KOPT-K1 (cell line): Measurements from ENCODE around the gene SPDYE2.
"Not testable (repeated sequence)": the region's sequence is repeated elsewhere in the genome, so short reads cannot be mapped to it uniquely, and the experiment has no call there.

Source experiments
- H3K27ac ChIP-seq: fragments of 200-600 bp; sonication (generic); 2 replicates; pipeline ENCODE4 v1.5.1; 2016; ENCODE audit warnings: antibody characterized with exemption, mild to moderate bottlenecking, low read depth, low read length; ENCODE audit not compliant: poor library complexity, severe bottlenecking
- H3K36me3 ChIP-seq: fragments of 200-600 bp; sonication (generic); 2 replicates; pipeline ENCODE4 v1.5.1; 2017; ENCODE audit warnings: antibody characterized with exemption, mild to moderate bottlenecking, low read length, moderate library complexity; ENCODE audit not compliant: insufficient read depth
- H3K9me3 ChIP-seq: fragments of 200-600 bp; sonication (generic); 2 replicates; pipeline ENCODE4 v1.5.1; 2017; ENCODE audit warnings: antibody characterized with exemption, low read length, mild to moderate bottlenecking; ENCODE audit not compliant: insufficient read depth, poor library complexity, severe bottlenecking

Gene SPDYE2

DNA sequence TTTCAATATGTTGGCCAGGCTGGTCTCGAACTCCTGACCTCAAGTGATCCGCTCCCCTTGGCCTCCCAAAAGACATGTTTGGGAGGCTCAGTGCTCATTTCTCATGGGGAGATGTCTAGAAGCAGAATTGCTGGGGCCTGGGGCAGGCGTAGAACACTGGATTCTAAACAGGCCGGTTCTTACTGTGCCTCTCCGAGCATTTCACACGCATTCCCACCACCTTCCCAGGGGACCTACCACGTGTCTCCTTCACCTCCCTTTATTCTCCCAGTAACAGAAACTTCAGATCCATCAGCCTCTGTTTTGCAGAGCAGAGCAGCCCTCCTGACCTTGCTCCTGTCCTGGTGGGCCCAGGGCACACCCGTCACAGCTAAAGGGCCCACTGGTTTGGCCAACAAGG lies 23.8 kb upstream of the SPDYE2 start:
- not testable (repeated sequence) for H3K36me3 ChIP-seq, H3K9me3 ChIP-seq

DNA sequence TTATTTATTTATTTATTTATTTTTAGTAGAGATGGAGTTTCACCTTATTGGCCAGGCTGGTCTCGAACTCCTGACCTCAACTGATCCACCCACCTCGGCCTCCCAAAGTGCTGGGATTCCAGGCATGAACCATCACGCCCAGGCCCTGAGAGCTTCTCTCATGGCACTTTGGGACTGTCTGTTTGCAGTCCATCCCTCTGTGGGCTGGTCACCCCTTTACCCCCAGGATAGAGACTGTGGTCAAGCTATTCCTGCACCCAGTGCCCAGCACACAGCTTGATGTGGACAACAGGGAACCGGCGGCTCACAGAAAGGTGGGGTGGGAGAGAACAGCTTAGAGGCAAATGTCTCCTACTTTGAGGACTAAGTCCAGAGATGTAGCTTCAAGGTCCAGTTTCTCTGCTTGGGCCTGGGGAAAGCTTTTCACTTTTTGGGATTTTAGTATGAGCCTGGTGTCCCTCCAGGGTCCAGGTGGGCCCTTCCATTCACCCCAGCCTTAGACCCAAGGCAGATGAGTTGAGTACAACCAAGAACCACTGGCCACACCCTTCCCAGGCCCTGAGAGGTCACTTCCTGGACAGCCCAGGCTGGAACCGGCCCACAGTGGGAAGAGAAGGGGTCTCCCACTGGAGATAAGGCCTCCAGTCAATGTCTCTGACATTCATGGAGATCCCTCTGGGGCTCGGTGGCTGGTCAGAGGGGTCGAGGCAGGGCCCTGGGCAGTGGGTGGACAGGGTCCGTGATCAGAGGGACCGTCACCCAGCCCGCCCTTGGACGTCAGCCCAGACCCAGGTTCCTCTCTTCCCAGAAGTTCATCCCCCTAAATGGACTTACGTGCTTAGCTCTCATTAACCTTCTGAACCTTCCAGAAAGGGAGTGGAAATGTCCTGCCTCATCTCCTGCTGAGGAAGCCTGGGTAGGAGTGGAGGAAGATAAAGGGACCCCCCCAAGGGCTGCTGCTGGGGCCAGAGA lies 22.9 kb upstream of the SPDYE2 start:
- not testable (repeated sequence) for H3K27ac ChIP-seq, H3K9me3 ChIP-seq, H3K36me3 ChIP-seq

More for the DNA sequence above, 23.8 kb upstream of the SPDYE2 start:
- H3K27ac ChIP-seq, result not testable (repeated sequence)

- H3K9me3 ChIP-seq, result not testable (repeated sequence)
These were observed 19.4 kb upstream of the SPDYE2 start for GRCh38 chr7:102531583-102531982.

GRCh38 chr7:102532127-102532526 lies 18.9 kb upstream of the SPDYE2 start:
- H3K27ac ChIP-seq, H3K9me3 ChIP-seq, H3K36me3 ChIP-seq: not testable (repeated sequence)

More at GRCh38 chr7:102531583-102531982, 19.4 kb upstream of the SPDYE2 start:
- not testable (repeated sequence) for H3K27ac ChIP-seq, H3K36me3 ChIP-seq

- not testable (repeated sequence) for H3K9me3 ChIP-seq, H3K36me3 ChIP-seq, H3K27ac ChIP-seq
These were observed 15.9 kb upstream of the SPDYE2 start for GRCh38 chr7:102535062-102535615.

- not testable (repeated sequence) for H3K9me3 ChIP-seq, H3K36me3 ChIP-seq, H3K27ac ChIP-seq
These were observed 10.4 kb upstream of the SPDYE2 start for GRCh38 chr7:102540604-102541003.

- H3K9me3 ChIP-seq, H3K27ac ChIP-seq, H3K36me3 ChIP-seq: not testable (repeated sequence)
These were observed 8.9 kb upstream of the SPDYE2 start for GRCh38 chr7:102542083-102542482.

DNA sequence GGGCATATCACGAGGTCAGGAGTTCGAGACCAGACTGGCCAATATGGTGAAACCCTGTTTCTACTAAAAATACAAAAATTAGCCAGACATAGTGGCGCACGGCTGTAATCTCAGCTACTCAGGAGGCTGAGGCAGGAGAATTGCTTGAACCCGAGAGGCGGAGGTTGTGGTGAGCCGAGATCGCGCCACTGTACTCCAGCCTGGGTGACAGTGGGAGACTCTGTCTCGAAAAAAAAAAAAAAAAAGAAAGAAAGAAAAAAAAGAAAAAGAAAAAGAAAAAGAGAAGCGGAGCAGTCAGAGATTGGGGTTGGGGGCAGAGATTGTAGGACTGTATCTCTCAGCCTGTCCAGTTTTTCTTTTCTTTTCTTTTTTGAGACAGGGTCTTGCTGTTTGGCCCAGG lies 8.3 kb upstream of the SPDYE2 start:
- not testable (repeated sequence) for H3K36me3 ChIP-seq, H3K9me3 ChIP-seq, H3K27ac ChIP-seq

DNA sequence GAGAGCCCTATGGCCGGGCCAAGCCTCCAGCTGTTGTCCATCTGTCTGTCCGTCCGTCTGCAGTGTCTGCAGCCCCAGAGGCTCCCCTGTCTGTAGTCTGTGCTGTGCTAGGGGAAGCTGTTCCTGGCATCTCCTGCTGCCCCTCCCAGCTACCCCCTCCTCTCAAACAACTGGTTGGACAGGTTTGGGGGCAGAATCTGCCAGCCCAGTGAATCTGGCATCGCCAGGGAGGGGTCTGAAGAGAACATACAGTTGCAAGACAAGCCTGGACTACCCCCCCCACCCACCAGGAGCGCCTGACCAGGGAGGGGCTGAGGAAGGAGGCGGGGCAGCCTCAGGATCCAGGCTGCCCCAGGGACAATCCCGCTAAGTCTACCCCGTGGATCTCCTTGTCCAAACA lies 7.4 kb upstream of the SPDYE2 start, which contains the start of gene UPK3BL2:
Gene UPK3BL2 (minus strand): TSS at position 101 of the 400 bp plus-strand sequence. CDS start 60 bp downstream, at position 41.
- not testable (repeated sequence) for H3K36me3 ChIP-seq, H3K9me3 ChIP-seq, H3K27ac ChIP-seq

GRCh38 chr7:102544372-102544771 lies 6.7 kb upstream of the SPDYE2 start:
- H3K27ac ChIP-seq, H3K36me3 ChIP-seq, H3K9me3 ChIP-seq: not testable (repeated sequence)

DNA sequence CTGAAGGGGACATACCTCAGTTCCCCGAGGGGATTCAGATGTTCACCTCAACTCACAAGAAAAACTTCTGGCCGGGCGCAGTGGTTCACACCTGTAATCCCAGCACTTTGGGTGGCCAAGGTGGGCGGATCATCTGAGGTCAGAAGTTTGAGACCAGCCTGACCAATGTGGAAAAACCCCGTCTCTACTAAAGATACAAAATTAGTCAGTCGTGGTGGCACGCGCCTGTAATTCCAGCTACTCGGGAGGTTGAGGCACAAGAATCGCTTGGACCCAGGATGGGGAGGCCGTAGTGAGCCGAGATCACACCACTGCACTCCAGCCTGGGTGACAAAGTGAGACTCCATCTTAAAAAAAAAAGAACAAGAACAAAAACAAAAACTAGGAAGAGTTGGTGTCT lies 5.7 kb upstream of the SPDYE2 start:
- not testable (repeated sequence) for H3K9me3 ChIP-seq, H3K27ac ChIP-seq, H3K36me3 ChIP-seq

GRCh38 chr7:102546353-102546752 lies 4.7 kb upstream of the SPDYE2 start:
- not testable (repeated sequence) for H3K9me3 ChIP-seq, H3K27ac ChIP-seq, H3K36me3 ChIP-seq

DNA sequence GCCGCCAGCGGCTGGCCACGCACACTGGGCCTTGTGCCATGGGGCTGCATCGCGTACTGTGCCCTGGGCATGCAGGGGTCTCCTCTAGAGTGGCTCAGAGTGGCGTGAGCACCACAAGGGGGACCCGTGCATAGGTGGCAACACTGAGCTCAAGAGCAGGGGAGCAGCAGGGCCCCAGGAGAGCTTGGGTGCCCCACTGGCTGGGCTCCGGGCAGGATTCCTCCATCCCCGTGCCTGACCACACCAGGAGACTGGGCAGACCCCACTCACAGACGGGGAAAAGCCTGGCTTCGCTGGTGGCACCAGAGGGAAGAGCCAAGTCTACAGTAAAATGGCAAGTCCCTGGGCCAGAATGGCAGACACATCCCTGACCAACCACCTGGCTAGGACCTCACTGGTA lies 17.6 kb downstream of the SPDYE2 start:
- not testable (repeated sequence) for H3K9me3 ChIP-seq, H3K27ac ChIP-seq, H3K36me3 ChIP-seq

GRCh38 chr7:102572261-102573239 lies 21.5 kb downstream of the SPDYE2 start, which contains the start of gene POLR2J3:
POLR2J3 (minus strand) TSS chr7:102572583; CDS start chr7:102572521, 62 bp downstream.
- H3K27ac ChIP-seq, result peak within 1 kb of the TSS; percentile 76
- not testable (repeated sequence) for H3K9me3 ChIP-seq, H3K36me3 ChIP-seq

DNA sequence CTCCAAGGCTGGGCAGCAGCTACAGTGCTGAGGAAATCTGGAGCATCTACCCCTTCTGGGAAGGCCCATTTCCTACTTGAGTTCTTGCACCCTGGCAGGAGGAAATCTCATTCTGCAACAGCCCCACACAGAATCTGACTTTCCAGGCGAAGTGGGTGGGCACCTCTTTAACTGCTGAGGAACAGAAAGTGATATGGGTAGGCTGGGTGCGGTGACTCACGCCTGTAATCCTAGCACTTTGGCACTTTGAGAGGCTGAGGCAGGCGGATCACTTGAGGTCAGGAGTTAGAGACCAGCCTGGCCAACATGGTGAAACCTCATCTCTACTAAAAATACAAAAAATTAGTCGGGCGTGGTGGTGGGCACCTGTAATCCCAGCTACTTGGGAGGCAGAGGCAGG lies 23.6 kb downstream of the SPDYE2 start:
- H3K27ac ChIP-seq, H3K9me3 ChIP-seq, H3K36me3 ChIP-seq: not testable (repeated sequence)
